Esophagus squamous epithelium (tissue), 4 donors: ENCODE measurements around the gene CNTNAP4.

Experiments used
- POLR2A ChIP-seq, 4 donors: fragments of 450-650 bp; IDR thresholded peaks; one replicate each; pipeline ENCODE4 v1.6.1; 2017; ENCODE audit warnings: antibody characterized with exemption in 4 of 4, mild to moderate bottlenecking in 4 of 4, moderate library complexity in 3 of 4
- TF ChIP-seq, protein P1 (sequence below), 6 experiments: fragments of 450-650 bp in 4 of 6; fragments of 200-600 bp in 2 of 6; sonication (generic) in 2 of 6; IDR thresholded peaks; one replicate each; pipeline ENCODE4 v1.5.1; 2016 to 2019; ENCODE audit warnings: antibody characterized with exemption in 6 of 6, mild to moderate bottlenecking in 4 of 6, moderate library complexity in 4 of 6

DNA sequence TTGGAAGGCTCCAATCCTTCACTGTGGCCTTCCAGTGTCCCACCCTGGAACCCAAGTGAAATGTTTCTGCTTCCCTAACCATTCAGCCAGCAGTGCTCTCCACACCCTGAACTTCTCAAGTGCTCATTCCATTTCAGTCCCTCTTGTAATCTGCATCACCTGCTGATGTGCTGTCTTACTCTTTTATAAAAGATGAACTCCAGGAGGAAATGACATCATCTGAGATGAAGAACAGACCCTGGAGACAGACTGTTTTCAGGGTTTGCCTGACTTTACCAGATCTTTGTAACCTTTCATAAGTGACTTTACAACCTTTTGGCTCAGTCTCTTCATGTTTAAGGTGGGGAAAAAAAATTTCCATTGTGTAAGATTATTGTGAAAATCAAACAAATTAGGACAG, 61.3 kb downstream of the CNTNAP4 start:
- no peak for TF ChIP-seq POLR2A (IDR thresholded peaks at IDR 0.05)
- TF ChIP-seq, protein P1, sequence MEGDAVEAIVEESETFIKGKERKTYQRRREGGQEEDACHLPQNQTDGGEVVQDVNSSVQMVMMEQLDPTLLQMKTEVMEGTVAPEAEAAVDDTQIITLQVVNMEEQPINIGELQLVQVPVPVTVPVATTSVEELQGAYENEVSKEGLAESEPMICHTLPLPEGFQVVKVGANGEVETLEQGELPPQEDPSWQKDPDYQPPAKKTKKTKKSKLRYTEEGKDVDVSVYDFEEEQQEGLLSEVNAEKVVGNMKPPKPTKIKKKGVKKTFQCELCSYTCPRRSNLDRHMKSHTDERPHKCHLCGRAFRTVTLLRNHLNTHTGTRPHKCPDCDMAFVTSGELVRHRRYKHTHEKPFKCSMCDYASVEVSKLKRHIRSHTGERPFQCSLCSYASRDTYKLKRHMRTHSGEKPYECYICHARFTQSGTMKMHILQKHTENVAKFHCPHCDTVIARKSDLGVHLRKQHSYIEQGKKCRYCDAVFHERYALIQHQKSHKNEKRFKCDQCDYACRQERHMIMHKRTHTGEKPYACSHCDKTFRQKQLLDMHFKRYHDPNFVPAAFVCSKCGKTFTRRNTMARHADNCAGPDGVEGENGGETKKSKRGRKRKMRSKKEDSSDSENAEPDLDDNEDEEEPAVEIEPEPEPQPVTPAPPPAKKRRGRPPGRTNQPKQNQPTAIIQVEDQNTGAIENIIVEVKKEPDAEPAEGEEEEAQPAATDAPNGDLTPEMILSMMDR (IDR thresholded peaks at IDR 0.05): no peak
